Subcutaneous preadipocyte (primary cell): ENCODE data around the gene POC1B. TPM values are rescaled to one million over a fixed set of nuclear protein-coding genes. Genes with fewer than 3 reads are reported as not detected.

ENCODE experiments used
- small RNA-seq: library from RNA; depleted of rRNA; stranded (forward); fragments of <200 nt; gene quantifications from one replicate; pipeline ENCODE3, GENCODE V24; 2012
- total RNA-seq: library from RNA; depleted of rRNA; stranded (reverse); fragments of >200 nt; gene quantifications from 2 replicates; pipeline ENCODE4 v1.2.3, GENCODE V29; 2012

POC1B gene
- 15.6 and 24.3 TPM in 2 replicates for total RNA-seq

DNA sequence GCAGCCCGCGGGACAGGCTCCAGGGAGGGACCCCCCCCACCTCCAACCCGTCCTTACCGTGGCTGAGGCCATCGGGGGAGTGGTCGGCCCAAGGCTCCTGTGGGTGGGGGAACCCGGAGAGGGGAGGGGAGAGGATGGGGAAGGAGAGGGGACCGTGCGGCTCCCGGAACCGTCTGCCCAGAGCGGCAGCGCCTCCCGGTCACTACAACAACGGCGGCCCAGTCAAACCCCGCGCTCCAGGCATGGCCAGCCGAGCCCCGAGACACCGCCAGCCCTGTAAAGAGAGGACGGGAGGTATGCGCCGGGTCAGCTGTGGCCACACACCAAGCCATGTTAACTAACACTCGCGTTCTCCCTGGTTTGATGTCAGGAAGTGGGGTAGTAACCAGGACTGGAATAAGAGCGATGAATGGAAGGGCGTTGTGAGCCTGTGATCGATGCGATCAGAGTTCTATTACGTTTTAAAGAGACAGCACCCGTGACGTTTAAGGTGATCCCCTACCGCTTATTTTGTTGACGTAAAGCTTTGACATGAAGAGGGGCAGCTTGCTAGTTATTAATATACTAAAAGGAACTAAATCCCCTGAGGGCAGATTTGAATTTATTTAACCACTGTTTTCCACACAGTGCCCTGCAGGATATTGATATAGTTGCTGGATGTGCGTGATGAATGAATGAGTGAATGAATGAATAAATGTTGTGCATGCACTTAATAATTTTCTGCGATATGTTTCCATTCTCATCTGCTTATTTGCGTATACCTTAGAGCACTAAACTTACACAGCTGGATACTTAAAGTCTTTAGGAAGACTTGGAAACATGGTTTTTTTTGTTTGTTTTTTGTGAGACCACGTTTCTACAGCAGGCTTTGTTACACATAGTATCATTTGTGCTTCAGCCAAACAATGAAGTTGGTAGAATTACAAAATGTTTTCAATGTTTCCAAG is at the start of gene POC1B:
TSS of gene POC1B (minus strand) at position 224 of the 947 bp plus-strand sequence. CDS start at position 72, 152 bp downstream.

DNA sequence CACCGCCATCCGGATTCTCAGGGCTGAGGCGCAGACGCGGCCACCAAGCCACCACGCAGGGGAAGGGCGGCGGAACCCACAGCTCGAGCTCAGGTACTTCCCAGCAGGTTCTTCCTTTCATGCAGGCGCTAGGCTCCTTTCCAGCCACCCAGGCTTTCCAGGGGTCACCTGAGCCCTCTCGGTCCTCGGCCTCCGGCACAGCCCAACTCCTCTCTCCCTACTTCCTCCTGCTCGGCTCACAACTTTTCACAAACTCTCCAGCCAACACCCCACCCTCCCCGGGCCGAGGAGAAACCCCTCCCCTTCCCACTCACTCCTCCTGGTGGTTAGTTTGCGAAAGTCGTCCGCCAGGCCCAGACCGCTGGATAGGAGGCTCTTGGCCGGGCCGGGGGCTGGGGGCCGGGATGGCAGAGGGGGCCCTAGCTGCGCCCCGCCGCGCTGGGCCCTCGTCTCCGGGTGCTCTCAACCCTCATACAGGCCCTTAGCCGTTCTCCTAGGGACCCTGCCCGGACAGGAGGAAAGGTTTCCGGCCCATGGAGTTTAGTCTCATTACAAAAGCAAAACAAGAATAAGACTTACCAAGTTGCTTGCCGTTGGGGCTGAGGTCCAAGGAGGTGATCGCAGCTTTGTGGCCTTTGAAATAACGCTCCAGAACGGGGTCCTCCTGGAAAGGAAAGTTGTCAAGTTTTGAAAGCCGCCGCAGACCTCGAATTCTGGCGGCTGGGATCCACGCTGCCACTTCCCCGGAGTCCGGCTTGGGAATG is 1.1 kb downstream of the POC1B start, which contains the start of gene GALNT4:
TSS of gene GALNT4 (minus strand) at position 256 of the 764 bp plus-strand sequence. CDS start at position 9, 247 bp downstream.

Small RNA genes within 50 kb of the gene (small RNA-seq; reads per million reads assigned to genes)
- not detected for gene AC025034.2
- gene POC1B-GALNT4: 0.11 reads per million

Other genes with a start within 250 kb of the POC1B start
- gene DUSP6, start 173.5 kb downstream of the POC1B start, total RNA-seq: 197 and 208 TPM in 2 replicates
- gene GALNT4, start 1.3 kb downstream of the POC1B start, total RNA-seq: 7.7 and 11.7 TPM in 2 replicates
- 118 and 163 TPM in 2 replicates for gene ATP2B1, start 182.8 kb upstream of the POC1B start, total RNA-seq